ENCODE measurements around the gene RSKR.

DNA sequence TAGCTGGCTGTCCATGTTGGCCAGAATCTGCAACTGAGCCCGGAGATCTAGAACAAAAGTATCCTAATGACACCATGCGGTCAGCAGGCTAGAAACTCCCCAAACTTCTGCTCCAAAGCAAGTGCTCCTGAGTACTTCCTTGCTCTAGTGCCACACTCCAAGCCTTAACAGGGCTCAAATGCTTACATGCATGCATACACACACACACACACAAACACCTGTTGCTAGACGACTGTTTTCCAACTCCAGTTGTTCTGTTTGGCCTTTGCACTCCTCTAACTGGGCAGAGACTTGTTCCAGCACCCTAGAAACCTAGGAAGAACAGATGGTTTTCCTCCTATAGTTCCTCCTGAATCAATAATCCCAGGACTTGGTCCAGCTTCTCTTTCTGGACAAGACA lies 29.6 kb downstream of the RSKR start:
- TF ChIP-seq, protein P1, sequence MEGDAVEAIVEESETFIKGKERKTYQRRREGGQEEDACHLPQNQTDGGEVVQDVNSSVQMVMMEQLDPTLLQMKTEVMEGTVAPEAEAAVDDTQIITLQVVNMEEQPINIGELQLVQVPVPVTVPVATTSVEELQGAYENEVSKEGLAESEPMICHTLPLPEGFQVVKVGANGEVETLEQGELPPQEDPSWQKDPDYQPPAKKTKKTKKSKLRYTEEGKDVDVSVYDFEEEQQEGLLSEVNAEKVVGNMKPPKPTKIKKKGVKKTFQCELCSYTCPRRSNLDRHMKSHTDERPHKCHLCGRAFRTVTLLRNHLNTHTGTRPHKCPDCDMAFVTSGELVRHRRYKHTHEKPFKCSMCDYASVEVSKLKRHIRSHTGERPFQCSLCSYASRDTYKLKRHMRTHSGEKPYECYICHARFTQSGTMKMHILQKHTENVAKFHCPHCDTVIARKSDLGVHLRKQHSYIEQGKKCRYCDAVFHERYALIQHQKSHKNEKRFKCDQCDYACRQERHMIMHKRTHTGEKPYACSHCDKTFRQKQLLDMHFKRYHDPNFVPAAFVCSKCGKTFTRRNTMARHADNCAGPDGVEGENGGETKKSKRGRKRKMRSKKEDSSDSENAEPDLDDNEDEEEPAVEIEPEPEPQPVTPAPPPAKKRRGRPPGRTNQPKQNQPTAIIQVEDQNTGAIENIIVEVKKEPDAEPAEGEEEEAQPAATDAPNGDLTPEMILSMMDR (conservative IDR thresholded peaks at IDR 0.05 in 1 of 2, IDR thresholded peaks at IDR 0.05 in 1 of 2; ENCODE audit: extremely low read depth in 1 of 2, insufficient read depth in 1 of 2, low read depth in 1 of 2, low read length in 2 of 2): no peak
- TF ChIP-seq EZH2 (IDR thresholded peaks at IDR 0.05; ENCODE audit: borderline replicate concordance, low read length): no peak

Data from mammary epithelial cell (primary cell).